Fibroblast of skin of left quadriceps (primary cell): ENCODE results near the gene TRABD2A.

Experiments used
- DNase-seq, 2 experiments: peaks; one replicate each; pipeline ENCODE4 v3.0.0-alpha.2; 2013; ENCODE audit warnings: low read depth in 2 of 2

The TRABD2A gene

GRCh38 chr2:84850471-84850870 is 30.4 kb downstream of the TRABD2A start:
- DNase-seq = no peak

DNA sequence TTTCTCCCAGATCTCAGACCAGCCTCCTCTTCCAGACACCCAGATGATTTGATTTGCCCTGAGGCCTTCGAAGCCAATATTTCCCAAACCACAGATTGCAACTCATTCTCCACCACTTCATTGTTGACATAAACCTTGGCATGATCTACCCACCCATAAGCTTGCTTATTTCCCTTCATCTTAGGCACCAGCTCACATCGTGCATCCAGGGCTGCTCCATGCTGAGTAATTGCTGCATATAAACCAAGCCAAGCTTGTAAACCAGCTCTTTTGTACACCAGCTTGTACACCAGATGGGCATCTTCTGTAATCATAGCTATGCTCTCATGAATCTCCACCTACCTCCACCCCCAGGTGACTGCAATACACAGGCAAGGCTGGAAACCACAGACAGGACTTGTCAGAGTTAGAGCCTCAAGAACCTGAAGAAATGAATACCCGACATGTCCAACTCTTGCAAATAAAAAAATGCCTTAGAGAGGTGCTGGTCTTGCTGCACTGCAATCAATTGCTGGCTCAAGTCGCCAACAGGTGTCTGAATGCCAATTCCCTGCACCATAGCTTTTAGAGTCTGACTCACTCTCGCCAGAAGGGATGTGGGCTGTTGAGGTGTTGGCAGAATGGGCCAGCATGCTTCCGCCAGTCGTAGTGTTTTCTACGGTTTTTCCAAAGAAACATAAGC is 31.5 kb downstream of the TRABD2A start:
- no peak for DNase-seq

GRCh38 chr2:84847326-84848050 is 33.4 kb downstream of the TRABD2A start:
- DNase-seq = peak in 1 of 2 experiments; percentile 17

DNA sequence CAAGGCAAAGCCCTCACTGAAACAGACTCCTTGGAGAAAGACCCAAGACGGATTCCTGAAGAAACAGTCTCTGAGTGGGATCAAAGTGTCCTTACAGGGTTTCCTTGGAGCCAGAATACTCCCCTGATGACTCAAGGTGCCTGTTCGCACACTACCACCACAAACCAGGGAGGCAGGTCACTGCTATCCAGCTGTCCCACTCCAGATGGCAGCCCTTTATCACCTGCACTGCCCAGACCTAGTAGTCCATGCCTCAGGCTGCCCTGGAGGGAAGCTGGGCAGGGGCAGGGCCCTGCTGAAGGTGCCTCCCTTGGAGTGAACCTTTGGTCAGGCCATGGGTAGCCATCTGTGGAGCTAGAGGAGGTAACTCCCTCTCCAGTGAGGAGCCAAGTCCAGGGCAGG is 34.1 kb downstream of the TRABD2A start:
- DNase-seq = no peak

GRCh38 chr2:84846041-84846663 is 34.7 kb downstream of the TRABD2A start:
- DNase-seq = no peak

DNA sequence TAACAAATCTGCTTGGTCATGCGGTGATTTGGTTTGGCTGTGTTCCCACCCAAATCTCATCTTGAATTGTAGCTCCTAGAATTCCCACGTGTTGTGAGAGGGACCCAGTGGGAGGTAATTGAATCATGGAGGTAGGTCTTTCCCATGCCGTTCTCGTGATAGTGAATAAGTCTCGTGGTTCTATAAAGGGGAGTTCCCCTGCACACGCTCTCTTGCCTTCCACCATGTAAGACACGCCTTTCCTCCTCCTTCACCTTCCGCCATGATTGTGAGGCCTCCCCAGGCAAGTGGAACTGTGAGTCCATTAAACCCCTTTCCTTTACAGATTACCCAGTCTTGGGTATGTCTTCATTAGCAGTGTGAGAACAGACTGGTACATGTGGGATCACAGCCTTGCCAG is 36.7 kb downstream of the TRABD2A start:
- DNase-seq = no peak

DNA sequence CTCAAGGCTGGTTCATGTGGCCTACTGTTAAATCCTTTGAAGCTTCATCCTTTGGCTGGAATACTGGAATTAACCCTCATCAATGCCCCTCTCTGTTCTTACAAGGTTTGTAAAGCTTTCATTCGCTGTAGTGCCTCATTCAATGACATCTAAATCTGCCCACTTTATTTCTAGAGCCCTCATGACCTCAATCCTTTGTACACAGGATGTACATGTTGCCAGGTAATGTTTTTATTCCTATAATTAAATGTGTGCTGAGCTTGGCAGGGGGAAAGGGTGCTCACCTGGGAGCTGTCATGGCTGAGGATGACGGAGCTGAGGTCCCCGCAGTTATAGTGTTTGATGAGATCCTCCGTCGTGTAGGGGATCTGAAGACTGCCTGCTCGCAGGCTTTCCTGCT is 39.3 kb downstream of the TRABD2A start:
- DNase-seq = no peak

GRCh38 chr2:84840306-84840705 is 40.6 kb downstream of the TRABD2A start:
- DNase-seq = no peak

DNA sequence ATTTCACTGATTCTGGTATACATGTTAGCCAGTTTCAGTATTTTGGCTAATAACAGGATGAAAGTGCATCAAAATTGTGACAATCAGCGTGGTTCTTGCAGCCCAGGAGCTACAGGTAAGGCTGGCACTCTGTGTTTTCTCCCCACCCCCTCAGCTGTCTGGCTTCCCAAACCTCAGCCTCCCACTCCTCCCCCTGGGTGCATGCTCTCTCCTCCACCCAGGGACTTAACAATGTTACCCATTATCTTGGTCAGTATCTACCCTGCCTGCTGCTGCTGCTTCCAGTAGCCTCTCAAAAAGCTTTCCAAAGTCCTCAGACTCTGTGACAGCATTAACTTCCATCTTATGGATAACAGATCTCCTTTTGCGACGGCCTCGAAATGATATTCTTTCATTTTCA is 41.0 kb downstream of the TRABD2A start:
- DNase-seq = no peak

DNA sequence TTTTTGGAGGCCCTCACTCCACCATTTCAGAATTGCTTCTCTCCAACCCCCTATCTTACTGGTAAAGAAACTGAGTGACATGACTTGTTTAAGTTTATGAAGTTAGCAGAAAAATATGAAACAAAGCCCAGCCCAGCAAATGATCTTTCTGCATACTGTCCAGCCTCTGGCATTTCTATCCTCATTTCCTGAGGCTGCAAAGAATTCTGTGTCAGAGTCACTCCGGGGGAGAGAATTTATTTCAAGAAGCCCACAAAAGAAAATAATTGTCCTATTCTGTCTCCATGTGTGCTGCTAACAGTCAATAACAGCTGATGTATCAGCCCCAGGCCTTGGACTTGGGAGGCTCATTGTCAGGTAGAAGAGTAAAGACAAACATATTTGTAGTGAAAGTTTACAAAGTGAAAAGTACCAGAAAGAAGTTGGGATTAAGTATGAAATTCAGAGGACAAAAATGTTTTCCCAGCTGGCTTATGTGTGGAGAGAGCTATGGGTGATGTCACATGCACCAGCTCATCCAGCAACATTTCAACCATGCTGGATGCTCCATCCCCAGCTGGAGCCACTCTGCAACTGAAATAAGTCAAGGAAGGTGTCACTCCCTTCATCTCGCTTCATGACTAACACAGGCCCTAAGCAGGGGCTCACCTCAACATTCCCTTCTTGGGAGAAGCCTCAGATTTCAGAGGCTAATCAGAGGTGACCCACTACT is 42.3 kb downstream of the TRABD2A start:
- DNase-seq = no peak

- DNase-seq = no peak
Observed at GRCh38 chr2:84836215-84836614, 44.7 kb downstream of the TRABD2A start.

DNA sequence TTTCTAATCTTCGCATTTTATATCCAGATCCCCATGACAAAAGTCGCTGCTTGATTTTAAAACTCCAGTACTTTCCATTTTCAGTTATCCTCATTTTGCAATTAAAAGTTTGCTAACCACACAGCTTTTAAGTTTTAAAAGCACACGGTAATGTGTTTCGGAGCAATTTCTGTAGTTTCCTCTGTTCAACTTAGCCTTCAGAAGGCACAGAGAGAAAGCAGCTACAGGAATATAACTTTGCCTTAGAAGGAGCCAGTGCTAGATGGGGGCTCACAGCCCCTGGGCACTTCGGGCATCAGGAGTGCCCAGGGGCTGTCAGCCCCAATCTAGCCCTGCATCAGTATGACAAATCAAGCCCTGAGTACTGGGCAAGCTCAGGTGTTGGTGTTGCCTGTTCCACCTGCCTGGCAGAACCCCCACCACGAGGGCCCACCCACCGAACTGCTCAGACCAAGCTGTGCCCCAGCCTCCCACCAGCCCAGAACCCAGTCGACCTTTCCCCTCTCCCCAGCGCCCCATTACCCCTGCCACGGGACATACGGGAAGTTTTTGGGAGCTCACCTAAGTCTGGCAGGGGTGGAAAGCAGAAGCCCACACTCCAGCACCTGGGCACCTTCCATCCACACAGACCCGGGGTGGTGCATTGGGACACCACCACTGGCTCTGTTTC is 47.3 kb downstream of the TRABD2A start:
- DNase-seq = no peak

- no peak for DNase-seq
Observed at GRCh38 chr2:84832772-84833461, 48.0 kb downstream of the TRABD2A start.

DNA sequence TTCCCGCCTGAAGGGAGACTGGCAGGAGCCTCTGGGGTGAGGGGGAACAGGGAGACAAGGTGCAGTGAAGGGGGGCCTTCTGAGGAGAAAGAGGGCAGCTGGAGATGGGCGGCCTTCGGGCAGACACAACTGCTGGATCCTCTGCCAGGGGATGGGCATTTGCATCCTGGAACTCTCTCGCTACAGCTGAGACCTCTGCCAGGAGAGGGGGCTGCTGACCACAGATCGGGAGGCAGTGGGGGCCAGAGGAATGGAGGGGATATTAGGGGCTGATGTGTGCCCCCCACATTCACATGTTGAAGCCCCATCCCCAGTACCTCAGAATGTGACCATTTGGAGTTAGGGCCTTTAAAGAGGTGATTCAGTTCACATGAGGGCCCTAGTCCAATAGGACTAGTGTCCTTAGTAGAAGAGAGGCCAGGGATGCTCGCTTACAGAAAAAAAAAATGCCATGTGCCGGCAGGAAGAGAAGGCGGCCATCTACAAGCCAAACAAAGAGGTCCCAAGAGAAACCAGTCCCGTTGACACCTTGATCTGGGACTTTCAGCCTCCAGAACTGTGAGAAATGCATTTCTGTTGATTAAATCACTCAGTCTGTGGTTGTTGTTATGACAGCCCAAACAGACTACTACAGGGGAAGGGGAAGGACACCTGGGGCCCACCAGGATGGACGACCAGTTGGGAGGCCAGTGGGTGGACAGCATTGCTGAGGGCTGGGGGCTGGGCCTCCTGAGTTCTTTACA is 50.0 kb downstream of the TRABD2A start:
- no peak for DNase-seq

DNA sequence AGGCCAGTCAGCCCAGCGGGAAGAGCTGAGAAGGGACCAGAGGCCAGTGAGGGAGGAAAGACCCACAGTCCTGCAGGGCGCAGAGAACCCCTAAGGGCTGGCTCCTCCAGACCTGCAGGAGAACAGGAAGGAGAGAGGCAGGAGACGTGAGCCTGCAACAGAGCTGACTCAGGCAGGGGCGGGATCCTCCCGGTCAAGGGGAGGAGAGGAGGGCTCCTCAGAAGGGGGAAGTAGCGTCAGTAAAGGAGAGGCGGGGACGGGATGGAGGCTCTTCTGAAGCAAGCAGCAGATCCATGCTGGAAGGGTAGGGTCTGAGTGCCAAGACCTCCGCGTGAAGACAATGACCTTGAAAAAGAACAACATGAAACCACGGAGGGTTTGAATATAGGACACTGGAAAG is 50.8 kb downstream of the TRABD2A start:
- DNase-seq = no peak

GRCh38 chr2:84829693-84830092 is 51.2 kb downstream of the TRABD2A start:
- DNase-seq = no peak

DNA sequence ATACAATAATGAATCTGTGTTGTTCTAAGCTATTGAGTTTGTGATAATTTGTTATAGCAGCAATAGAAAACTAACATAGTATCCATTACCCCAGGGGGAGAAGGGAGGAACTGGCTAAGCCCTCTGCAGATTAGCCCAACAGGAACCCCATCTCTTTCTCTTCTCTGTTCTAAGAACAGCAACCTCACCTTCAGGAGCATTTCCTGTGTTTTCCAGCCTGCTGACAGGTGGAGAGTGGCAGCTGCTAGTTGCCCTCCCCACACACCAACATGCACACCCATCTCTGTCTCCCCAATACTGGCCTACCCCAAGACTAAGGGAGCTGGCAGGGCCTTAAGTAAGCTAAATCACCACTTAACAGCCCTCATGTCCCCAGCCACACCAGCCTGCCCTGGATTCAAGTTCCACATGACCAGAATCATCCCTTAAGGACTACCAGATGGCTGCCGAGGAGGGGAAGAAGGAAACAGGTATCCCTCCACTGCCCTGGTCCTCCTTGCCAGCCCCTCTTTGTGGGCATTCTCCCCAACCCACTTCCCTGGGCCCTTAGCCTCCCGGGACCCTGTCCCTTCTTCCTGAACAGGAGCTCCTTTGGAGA is 52.8 kb downstream of the TRABD2A start:
- DNase-seq = no peak

DNA sequence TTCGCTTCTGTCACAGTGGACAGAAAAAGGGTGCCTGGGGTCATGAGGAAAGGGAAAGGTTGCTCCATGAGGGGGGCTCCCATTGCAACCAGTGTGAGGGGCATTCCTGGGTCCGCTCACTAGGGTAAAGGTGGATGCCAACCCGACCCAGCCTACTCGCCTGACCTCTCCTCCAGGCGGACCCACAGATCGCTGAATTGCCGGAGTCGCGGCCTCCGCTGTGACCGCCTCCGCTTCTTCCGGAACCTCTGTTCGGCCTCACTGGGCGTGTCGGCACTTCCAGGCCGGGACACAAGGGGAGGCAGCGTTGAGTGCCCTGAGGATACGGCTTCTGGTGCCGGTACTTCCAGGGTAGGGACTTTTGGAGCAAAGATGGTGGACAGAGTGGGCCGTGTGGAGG is 57.1 kb downstream of the TRABD2A start:
- DNase-seq = no peak

- DNase-seq = no peak
Observed at GRCh38 chr2:84823229-84823628, 57.7 kb downstream of the TRABD2A start.

DNA sequence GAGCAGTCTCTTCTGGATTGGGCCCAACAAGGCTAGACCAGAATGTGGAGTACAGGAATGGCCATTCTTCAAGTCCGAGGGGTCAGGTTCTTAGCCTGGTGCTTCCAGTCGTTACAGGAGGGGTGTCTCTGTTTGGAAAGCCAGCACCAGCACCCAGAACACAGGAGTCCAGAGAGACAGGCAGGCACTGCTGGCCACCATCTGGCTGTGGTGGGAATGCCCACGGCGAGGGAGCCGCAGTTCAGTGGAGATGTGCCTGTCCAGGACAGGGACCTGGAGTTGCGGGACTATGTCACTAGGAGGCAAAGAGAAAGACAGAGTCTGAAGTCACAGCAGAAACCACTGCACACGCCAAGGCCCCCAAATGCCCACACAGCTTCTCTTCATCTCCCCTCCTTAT is 59.1 kb downstream of the TRABD2A start:
- DNase-seq = no peak
